MV-4-11 (cell line): ENCODE measurements around the gene SMIM22.

ENCODE experiments used
- DNase-seq: peaks from one replicate; lab custom pipeline; 2025; lab: John Stamatoyannopoulos, UW

SMIM22 gene

DNA sequence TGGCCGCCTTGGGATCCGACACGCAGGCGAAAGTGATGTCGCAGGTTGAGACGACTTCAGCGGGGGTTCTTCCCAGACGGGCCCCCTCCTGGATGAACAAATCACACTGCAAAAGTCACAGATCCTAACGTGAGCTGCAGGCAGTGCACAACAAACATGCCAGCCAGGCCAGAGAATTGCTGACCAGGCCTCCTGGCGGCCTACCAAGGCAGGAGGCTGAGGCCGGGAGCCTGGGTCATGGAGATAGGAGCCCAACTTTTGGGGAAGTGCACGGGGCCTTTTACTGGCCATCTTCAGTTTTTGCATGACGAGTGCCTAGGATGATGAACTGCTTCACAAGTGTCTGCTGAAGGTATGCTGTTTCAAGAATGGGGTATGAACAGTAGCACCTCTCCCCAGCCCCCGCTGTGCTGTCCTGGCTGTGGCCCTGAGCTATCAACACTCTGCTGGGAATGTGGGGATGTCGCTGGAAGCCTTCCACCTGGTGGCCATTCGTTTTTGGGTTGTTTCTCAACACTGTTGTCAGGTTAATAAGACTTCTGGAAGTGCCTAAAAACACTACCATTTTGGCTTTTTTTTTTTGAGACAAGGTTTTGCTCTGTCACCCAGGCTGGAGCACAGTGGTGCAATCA is 19.5 kb downstream of the SMIM22 start:
- no peak for DNase-seq

DNA sequence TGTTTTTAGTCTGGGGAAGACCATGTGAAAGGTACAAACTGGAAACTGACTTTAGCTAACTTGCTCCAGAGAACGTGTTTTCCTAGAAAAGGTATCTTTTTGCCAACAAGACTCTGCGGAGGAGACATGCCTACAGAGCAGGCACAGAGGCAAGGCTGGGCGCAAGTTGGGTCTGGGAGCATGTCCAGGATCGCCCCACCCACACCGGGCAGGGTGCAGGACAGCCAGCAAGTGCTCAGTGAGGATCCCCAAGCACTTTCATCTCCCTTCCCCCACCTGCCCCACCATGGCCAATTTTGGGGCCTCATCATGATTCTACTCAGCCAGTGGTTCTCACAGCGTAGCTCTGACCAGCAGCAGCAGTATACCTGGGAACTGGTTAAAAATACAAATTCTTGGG is 25.5 kb downstream of the SMIM22 start:
- DNase-seq, result no peak

DNA sequence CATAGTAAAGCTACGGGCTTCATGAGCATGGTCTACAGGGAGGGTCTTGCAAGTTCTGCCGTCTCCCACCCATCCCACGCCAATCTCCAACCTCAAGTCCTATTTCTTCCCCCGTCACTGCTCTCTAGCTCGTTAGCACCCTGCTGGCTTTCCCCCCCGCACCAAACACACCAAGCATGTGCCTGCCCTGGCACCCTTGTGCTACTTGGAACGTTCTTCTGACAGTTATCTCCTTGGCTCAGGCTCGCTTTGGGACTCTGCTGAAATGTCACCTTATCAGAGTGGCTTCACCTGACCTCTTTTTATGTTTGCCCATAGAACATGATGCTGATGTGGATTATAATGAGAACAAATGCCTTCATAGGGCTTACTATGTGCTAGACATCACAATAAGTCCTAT is 30.0 kb downstream of the SMIM22 start:
- no peak for DNase-seq

DNA sequence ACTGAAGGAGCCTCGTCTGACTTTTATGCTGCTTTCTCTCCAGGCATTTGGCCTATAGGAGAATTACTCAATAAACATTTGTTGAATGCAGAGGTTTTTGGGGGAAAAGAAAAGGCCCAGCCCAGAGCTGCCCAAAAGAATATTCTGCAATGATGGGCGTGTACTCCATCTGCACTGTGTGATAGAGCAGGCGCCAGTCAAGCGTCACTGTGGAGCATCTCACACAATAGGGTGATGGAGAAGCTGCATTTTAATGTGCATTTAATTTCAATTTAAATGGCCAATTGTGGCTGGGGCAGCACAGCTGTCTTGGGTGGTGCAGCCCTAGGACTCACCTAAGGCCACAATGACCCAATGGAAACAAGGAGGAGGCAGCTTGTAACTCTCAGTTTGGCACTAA is 31.4 kb downstream of the SMIM22 start:
- DNase-seq, result no peak

DNA sequence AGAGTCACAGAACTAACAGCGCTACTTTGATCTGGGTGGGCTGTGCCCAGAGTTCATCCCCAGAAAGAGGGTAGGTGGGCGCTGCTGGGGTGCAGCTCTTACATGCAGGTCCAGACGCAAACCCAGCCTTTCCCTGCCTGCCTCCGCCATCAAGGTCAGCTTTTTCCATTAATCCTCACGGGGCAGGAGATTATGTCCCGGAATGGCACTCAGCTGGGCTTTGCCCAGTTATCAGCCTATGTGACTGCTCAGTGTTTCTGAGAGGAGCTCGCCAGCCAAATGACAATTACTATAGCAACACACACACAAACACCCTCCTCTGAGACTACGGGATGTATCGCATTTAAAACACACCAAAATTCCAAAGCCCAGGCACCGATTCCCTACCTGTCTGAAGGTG is 31.8 kb downstream of the SMIM22 start:
- no peak for DNase-seq

DNA sequence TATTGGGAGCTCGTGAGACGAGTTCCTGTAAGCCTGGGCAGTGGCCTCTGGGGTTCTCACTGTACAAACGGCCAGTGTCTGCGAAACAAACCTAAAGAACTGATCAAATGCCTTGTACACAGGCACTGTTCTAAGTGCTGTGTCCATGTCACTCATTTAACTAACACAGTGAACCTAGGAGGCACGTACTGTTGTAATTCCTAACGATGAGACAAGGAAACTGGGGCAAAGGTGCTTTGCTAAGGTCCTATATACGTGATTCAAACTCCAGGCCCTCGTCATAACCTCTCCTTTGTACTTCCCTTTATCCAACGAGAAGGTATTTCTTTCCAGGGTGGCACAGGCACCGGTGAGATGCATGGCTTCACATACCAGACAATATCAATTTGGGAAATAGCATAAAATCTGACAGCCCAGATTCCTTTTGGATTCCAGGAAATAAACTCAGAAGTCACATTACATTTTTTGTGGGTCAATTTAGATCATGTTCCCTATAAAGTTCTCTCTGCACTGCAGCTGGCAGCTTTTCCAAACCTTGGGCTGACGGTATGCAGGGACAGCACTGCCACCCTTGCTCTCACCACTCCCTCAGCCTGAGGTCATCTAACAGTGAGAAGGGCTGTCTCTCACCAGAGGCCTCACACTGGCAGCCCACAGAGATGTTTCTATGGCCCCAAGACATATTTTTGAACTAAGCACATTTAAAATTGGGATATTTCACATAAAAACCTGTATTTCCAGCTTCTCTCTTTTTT is 33.6 kb downstream of the SMIM22 start:
- DNase-seq, result no peak

DNA sequence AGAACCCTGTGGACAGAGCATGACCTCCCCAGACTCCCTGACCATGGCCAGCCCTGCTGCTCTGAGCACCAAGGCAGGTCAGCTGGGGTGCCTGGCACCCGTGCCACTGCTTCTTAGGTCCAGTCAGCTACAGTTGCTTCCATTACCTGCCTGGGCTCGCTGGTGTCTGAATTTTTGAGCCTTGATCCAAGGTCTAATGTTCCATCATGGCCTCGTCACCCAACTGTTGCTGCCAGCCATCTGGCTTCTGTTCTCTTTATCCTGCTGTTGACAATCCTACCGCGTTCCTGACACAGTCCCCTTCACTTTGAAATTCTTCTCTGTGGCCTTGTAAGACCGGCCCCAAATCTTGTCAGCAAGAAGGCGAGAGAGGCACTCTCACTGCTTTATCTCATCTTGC is 35.2 kb downstream of the SMIM22 start:
- DNase-seq, result no peak

DNA sequence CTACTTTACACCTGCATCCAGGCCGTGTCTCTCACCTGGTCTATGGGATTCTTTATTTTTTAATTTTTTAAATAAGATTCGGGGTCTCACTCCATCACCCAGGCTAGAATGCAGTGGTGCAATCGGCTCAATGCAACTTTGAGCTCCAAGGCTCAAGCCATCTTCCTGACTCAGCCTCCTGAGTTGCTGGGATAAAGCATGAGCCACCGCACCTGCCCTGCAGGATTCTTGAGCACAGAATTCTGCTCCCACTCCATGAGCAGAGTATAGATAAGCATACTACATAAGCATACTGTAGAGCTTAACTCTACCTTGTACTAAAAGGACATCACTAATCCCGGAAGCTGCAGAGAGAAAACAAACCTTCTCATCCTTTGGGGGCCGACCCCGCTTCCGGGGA is 36.4 kb downstream of the SMIM22 start:
- DNase-seq, result no peak

DNA sequence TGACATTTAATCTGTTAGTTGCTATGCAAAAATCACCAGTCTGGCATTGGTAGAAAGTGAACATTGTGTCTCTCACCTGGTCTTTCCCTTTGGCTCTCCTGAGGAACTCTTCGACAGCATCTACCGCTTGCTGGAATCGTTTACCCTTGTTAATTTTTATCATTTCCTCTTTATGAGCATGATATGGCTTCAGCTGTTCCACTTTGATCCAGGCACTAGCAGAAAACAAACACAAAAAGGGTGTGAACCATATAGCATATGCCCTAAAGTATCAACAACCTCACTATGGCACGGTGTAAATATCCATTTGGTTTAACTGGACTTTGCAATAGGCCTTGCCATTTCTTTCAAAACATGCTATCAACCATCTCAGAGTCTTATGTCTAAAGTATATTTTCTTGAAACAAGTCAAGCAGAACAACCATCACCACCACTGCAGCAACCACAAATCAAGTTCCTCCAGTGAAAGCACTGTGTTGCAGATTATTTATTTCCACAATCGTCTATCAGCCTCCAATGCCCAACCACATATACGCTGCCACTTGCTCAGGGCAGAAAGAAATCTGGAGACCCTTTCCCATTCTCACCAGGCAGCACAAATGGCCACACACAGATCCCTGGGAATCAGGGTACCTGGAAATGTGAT is 37.7 kb downstream of the SMIM22 start:
- DNase-seq, result no peak

DNA sequence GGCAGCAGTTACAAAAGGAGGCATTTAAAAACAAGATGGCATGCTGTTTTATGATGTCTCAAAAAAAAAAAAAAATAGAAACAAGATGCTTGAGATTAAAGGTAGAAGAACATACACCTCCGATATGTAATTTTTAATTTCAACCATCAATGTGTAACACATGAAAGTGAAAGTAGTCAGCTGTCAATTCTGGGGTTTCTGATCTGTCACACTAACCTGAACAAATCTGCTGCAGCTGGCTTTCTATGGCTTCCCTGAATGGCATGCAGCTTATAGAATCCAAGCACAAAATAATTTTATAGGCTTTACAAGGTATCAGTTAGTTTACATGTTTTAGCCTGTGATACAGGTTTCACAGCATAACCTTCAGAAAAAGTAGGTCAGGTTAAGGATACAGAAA is 38.4 kb downstream of the SMIM22 start:
- DNase-seq, result no peak

DNA sequence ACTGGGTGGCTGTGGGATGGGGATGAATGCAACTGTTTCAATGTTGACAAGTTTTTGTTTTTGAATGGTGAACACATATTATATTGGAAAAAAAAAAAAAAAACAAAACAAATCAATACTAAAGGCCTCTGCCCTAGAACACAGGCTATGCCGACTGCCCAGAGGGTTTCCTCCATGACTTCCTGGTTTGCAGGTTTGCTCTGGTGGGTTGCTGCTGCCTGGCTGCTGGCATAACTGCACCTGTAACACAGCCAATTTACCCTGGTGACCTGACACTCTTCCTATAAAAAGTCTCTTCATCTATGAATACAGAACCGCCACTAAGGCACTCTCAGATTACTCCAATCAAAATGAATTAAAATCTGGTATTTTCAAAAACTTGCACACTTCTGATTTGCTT is 41.6 kb downstream of the SMIM22 start:
- DNase-seq, result no peak

DNA sequence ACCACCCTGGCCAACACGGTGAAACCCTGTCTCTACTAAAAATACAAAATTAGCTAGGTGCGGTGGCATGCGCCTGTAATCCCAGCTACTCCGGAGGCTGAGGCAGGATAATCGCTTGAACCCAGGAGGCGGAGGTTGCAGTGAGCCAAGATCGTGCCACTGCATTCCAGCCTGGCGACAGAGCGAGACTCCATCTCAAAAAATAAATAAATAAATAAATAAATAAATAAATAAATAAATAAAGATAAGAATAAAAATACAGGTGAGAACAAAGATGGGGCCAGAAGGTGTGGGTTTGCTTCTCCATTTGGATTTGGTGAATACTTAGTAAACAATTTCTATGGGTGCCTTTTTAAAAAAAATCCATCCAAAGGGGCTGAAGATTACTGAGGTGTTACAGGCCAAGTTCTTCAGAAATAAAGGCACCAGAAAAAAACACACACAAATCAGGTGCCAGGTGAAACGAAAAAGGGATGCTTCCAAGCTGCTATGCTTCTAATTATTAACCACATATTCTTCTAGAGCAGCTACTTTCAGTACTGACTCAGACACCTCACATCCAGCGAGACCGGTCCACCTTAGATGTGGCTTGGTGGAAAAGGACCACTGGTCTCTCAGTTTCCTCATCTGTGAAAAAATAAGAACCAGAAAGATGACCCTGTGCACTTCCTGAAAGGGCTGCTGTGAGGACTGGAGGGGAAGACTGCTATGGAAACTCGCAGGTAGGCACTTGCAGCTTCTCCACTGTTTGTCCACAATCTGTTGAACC is 42.7 kb downstream of the SMIM22 start:
- no peak for DNase-seq

DNA sequence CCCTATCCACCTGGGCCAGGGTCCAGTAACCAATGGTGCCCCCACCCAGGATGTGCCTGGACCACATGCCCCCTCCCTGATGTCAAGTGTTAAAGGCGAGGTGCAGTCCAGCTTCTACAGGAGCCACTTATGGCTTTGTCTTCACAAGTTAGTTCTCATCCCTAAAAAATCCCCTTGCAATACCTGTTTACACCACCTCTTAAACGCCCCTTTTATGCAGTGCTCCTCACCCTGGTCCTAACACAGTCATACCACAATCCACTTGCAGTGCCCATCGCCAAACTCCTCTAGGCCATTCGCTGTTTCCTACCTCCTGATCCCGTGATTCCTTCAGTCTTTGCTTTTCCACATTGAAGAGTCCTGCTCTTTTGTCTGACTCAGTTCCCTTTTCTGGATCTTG is 44.8 kb downstream of the SMIM22 start:
- DNase-seq, result no peak

DNA sequence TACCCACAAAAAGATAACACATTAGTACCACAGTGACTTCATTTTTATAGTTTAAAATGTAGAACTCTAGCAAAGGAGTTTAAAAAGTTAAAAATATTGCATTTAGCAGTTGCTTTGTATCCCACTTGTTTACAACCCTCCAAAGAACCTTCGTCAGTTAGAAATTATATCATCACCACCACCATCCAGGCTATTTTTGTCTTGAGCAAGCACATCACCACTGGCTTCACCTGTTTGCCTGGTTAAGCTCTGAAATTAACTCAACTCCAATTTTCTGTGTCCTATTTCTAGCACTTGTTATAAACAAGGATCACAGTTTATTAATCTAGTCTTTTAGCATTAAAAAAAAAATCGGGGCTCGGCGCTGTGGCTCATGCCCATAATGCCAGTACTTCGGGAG is 45.8 kb downstream of the SMIM22 start:
- DNase-seq, result no peak
